HS-5 (cell line): ENCODE measurements around the gene ARHGAP5.
"Not testable (repeated sequence)": the region's sequence is repeated elsewhere in the genome, so short reads cannot be mapped to it uniquely, and the experiment has no call there.

Source experiments
- DNase-seq: peaks from one replicate; pipeline ENCODE4 v3.0.0-alpha.2; 2012; ENCODE audit warnings: low read depth

The ARHGAP5 gene

DNA sequence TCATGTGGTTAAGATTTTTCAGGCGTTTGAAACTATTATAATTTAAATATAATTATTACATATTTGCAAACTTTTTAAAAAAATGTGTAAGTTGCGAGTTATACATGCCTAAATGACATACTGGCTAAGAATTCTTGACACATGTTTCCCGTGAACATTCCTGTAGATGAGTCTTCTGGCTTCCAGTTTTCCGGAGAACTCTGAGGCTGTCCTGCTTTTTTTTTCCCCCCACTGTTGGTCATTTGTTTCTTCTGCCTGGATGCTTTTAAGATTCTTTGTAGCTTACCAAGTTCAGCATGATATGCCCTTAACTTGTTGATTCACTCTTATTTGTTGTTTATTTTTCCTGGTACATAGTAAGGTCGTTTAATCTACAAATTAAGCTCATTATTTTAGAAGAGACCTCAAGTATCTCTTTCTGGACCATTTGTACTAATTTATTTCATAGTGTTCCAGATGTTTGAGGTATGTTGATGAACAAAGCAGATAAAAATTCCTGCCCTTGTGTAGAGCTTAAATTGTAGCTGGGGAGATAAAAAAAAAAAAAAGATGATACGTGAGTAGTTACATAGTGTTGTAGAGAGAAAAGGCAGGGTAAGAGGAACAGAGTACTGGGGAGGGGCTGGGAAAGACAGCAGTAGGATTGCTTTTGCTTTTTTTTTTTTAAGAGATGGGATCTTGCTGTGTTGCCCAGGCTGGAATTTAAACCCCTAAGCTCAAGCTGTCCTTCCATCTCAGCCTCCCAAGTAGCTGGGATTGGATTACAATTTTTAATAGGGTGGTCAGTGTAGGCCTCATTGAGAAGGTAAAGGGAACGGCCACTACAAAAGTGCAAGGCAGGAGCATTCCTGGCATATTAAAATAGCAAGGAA, 32.8 kb downstream of the ARHGAP5 start:
- DNase-seq, result peak; percentile 83

DNA sequence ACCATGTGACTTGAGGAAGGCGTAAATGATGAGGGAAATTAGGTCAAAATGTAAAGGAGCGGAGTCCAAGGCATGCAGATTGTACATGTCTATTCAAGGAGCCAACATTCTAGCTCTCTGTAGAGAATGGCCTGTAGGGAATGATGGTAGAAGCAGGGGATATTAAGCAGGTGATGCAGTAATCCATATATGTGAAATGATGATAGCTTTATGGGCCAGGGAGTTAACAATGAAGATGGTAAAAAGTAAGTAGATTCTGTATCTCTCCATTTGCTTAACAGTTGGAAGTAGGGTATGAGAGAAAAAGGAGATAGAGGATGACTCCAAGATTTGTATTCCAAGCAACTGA, 33.4 kb downstream of the ARHGAP5 start:
- DNase-seq, result no peak

DNA sequence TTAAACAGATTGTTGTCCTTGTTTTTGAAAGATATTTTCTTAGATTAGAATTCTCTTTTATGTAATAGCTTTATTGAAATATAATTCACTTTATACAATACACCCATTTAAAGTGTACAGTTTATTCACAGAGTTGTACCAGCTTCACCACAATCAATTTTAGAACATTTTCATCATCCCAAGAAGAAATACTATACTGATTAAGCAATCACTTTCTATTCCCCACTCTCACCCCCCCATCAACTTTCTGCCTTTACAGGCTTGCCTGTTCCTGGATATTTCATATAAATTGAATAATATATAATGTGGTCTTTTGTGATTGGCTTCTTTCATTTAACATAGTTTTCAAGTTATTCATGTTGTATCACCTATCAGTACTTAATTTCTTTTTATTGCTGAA, 44.4 kb downstream of the ARHGAP5 start:
- no peak for DNase-seq

DNA sequence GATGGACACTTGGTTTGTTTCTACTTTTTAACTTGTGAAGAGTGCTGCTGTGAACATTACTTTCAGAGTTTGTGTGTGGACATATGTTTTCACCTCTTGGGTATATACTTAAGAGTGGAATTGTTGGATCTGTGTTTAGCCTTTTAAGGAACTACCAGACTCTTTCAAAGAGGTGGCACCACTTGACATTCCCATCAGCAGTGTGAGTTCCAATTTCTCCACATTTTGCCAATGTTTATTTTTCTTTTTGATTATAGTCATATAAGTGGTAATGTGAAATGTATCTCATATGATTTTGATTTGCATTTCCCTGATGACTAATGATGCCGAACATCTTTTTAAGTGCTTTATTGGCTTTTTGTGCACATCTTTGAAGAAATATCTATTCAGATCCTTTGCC, 44.8 kb downstream of the ARHGAP5 start:
- peak; percentile 33 for DNase-seq

DNA sequence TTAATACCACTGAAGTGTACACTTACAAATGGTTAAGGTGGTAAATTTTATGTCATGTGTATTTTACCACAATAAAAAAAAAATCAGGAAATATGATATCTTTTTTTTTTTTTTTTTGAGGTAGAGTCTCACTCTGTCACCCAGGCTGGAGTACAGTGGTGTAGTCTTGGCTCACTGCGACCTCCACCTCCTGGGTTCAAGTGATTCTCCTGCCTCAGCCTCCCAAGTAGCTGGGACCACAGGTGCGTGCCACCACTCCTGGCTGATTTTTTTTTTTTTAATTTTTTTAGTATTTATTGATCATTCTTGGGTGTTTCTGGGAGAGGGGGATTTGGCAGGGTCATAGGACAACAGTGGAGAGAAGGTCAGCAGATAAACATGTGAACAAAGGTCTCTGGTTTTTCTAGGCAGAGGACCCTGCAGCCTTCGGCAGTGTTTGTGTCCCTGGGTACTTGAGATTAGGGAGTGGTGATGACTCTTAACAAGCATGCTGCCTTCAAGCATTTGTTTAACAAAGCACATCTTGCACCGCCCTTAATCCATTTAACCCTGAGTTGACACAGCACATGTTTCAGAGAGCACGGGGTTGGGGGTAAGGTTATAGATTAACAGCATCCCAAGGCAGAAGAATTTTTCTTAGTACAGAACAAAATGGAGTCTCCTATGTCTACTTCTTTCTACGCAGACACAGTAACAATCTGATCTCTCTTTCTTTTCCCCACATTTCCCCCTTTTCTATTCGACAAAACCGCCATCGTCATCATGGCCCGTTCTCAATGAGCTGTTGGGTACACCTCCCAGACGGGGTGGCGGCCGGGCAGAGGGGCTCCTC, 50.0 kb downstream of the ARHGAP5 start:
- DNase-seq, result not testable (repeated sequence)

DNA sequence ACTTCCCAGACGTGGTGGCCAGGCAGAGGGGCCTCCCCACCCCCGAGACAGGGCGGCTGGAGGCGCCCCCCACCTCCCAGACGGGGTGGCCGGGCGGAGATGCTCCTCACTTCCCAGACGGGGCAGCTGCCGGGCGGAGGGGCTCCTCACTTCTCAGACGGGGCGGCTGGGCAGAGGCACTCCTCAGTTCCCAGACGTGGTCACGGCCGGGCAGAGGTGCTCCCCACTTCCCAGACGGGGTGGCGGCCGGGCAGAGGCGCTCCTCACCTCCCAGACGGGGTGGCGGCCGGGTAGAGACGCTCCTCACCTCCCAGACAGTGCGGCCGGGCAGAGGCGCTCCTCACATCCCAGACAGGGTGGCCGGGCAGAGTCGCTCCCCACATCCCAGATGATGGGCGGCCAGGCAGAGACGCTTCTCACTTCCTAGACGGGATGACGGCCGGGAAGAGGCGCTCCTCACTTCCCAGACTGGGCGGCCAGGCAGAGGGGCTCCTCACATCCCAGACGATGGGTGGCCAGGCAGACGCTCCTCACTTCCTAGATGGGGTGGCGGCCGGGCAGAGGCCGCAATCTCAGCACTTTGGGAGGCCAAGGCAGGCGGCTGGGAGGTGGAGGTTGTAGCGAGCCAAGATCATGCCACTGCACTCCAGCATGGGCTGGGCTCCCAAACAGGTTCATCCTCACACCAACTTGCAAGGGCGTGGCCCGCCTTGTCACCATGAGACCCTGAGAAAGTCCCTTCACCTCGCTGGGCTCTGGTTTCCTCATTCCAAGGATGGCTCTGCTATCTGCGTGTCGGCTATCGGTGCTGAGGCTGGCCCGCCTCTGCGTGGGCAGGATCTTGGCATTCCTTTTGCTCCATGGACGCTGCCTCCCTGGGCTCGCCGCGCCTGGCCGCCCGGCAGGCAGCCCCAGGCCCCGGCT, 50.9 kb downstream of the ARHGAP5 start:
- DNase-seq, result not testable (repeated sequence)

DNA sequence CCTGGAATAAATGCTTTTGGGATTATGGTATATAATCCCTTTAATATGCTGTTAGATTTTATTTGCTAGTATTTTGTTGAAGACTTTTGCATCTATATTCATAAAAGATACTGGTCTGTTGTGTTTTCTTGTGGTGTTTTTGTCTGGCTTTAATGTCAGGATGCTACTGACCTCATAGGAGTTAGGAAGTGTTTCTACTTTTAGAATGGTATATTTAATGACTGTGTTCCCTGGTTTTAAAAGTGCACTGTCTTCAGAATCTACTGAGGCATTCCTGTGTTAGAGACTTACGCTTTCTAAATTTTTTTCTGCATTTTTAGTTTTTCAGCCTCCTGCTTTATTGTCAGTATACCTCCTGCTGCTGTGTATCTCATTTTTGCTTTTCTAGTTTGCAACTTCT, 51.6 kb downstream of the ARHGAP5 start:
- DNase-seq, result no peak

DNA sequence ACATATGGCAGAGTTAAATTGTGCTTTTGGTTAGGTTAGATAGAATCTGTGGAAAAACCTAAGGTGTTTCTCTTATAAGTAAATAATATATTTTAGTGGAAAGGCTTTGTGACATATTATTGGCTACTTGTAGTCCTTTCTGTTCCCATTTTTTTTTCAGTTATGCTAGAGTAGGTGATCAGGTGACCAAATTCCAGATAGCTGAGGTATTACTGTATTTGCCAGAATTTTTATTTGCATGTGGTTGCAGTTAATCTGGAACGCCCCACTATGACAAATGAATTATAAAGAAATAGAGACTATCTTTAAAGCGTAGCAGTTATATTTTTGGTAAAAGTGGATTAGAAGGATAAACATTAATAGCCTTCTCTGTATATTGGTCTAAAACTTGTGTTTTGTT, 52.0 kb downstream of the ARHGAP5 start:
- peak; percentile 30 for DNase-seq

DNA sequence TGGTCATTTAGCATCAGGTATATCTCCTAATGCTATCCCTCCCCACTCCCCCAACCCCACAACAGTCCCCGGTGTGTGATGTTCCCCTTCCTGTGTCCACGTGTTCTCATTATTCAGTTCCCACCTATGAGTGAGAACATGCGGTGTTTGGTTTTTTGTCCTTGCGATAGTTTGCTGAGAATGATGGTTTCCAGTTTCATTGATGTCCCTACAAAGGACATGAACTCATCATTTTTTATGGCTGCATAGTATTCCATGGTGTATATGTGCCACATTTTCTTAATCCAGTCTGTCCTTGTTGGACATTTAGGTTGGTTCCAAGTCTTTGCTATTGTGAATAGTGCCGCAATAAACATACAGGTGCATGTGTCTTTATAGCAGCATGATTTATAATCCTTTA, 54.6 kb downstream of the ARHGAP5 start:
- DNase-seq, result not testable (repeated sequence)

DNA sequence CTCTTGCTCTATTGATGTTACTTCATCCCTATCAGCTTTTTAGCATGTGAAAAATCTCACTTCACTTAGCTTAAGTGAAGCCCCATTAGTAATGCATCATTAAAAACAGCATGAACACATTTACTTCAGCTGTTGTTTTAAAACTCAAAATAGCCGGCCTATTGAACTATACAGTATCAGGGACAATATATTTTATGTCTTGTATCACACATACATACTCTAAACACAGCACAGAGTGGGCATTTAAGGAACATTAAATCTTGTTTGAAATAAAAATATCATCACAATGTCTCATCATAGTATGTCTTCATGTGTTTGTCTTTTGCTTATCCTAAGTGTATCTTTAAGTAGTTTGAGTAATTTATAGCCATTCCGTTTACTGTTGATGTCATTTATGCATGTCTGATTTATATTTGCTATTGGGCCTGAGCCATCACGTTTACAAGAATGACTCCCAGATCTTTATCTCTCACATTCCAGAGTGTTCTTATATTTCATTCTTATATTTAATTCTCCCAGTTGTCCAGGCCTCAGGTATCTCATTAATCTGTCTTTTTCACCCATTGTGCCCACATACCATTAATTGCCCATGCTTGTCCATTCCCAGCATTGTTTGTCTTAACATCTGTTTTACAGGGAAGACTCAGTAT, 57.5 kb downstream of the ARHGAP5 start:
- DNase-seq, result no peak

DNA sequence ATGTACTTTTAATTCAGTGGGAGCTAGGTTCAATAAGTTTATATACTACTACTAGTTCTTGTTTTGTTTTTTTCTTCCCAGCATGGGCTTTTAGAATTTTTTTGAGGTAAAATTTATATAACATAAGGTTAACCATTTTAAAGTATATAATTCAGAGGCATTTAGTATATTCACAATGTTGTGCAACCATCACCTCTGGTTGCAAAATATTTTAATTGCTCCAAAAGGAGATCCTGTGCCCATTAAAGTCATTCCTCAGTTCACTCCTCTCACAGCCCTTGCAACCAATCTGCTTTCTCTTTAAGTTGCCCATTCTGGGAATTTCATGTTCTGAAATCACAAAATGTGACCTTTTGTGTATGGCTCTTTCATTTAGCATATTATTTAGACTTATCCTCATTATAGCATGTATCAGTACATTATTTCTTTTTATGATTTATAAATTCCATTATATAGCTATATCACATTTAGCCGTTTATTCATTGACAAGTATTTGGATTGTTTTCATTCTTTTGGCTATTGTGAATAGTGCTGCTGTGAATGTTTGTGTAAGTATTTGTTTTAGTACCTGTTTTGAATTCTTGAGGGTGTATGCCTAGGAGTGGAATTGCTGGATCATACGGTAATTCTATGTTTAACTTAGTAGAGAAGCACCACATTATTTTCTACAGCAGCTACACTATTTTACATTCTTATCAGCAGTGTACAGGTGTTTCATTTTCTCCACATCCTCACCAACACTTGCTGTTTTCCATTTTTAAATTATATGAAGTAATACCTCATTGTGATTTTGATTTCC, 59.1 kb downstream of the ARHGAP5 start:
- no peak for DNase-seq

DNA sequence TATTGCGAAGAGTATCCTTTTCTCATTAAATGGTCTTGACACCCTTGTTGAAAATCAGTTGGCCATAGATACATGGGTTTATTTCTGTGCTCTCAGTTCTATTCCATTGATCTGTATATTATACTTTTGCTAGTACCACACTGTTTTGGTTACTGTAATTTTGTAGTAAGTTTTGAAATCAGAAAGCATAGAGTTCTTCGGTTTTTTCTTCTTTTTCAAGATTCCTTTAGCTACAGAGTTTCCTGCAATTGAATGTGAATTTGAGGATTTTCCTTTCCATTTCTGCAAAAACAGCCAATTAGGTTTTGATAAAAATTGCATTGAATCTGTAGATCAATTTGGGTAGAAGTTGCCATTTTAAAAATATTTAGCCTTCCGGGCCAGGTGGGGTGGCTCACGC, 60.2 kb downstream of the ARHGAP5 start:
- no peak for DNase-seq

DNA sequence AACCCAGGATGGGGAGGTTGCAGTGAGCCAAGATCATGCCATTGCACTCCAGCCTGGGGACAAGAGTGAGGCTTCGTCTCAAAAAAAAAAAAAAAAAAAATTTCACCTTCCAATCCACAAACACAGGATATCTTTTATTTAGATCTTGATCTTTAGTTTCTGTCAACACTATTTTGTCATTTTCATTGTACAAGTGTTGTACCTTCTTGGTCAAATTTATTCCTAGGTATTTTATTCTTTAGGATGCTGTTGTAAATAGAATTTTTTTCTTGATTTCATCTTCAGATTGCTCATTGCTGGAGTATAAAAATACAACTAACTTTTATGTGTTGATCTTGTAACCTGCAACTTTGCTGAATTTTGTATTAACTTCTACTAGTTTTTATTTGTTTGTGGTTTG, 60.8 kb downstream of the ARHGAP5 start:
- DNase-seq, result no peak

DNA sequence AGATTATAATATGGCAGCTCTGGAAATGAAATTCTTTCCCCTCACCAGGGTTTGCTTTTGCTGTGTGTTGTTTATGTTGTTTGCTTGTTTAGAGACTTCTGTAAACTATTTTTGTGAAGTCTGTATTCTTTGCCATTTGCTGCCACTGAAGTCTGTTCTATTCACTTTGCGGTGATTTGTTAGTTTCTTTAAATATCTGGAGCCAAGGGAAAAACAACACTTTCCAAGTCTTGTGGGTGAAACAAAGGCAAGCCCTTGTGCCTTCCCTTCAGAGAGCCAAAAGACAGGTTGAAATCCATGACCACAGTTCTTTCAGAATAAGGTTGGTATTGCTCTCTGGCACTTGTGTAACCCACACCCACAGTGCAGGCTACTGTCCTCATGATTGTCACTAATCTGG, 65.2 kb downstream of the ARHGAP5 start:
- no peak for DNase-seq

DNA sequence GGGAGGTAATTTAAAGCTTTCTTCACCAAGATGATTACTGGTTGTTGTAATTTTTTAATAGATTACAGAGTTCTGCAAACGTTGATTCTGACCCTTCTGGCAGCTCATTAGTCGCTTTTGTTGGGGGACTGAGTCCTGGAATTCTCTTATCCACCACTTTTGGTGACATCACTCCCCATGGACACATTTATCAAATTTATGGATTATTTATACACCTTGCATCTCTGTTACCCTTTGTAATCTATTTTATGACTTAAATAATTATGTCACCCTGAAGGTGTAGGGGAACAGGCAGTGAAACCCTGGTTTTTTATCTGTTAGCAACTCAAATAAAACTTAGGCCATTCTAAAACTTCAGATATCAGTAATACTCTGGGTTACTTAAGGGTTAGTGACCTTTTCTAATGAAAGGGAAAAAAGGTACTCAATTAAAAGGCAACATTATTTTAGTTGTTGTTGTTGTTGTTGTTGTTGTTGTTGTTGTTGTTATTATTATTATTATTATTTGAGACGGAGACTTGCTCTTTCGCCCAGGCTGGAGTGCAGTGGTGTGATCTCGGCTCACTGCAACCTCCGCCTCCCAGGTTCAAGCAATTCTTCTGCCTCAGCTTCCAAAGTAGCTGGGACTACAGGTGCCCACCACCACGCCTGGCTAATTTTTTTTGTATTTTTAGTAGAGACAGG, 65.8 kb downstream of the ARHGAP5 start:
- DNase-seq, result no peak

DNA sequence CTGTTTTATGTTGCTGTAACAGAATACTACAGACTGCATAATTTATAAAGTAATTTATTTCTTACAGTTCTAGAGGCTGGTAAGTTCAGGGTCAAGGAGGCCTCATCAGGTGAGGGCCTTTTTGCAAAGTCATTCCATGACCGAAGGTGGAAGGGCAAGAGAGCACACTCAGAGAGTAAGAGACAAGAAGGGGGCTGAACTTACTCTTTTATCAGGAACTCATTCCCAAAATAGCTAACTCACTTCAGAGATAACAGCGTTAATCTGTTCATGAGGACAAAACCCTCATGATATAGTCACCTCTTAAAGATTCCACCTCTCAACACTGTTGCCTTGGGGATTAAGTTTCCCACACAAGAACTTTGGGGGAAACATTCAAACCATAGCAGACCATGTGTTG, 73.3 kb downstream of the ARHGAP5 start:
- no peak for DNase-seq

DNA sequence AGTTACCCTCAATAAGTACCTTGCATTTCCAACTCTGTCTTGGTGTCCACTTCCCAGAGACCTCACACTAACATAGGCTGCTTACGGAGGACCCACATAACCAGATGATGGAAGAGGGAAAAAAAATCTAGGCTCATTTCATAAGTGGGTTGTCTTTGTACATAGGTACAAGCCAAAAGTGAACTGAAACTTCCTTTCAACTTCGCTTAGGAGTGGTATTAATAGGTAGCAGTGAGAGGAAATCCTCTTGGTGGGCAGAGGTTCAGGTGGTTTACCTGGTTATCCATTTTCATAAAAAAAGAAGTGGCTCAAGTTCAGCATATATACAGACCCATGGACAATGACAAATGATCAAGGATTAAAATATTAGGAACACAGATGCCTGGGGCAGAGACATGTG, 88.9 kb downstream of the ARHGAP5 start:
- DNase-seq, result no peak

DNA sequence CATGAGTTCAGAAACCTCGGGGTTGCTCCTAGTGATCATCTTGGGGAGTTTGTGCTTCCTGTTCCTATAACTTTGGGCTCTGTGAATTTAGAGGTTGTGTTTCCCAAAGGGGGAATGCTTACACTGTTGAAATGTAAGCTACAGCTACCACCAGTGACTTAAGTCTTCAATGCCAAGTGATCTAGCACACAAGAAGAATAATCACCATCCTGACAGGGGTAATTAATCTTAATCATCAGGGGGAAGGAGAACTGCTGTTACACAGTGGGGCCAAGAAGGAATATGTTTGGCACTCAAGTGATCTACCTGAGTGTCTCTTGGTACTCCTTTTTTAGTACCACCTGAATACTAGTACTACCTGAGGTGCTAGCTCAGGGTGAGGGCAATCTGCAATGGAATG, 89.8 kb downstream of the ARHGAP5 start:
- no peak for DNase-seq

DNA sequence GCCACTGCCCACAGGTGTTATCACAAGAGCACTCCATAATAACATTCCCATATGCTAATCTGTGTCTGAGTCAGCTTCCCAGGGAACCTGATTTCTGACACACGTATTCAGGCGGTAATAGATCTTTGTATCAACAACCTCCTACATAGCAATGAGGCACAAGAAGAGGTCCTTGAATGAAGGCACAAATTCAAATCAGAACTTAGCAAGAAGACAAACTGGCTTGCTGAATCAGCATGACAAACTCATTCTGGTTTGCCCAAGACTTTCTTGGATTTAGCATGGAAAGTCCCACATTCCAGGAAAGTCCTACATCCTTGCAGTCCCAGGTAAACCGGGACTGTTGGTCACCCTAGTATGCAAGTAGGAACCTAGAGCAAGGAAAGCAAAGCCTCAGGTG, 90.8 kb downstream of the ARHGAP5 start:
- DNase-seq, result no peak

DNA sequence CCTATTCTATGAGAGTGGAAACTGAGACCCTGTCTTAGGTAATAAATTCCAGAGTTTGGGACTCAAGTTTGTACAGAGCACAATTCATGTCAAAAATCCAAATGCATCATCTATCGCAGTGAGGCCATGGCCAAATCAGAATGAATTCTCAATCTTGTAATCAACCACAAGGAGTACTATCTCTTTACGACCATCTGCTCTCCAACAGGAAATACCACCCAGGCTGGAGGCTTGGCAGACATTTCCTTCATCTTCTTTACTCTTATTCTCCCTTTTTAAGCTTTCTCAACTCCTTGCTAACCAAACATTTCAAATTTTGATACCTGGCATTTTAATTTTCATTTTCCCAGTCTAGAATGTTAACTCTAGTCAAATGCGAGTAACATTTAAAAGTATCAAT, 92.1 kb downstream of the ARHGAP5 start:
- no peak for DNase-seq
